ENCODE measurements around the gene ISLR2.

ISLR2 gene

GRCh38 chr15:74109713-74110112 is 20.7 kb upstream of the ISLR2 start:
- peak; percentile 66 for DNase-seq (ENCODE audit: low read depth)
- H3K4me3 ChIP-seq (ENCODE audit: low read depth, low read length): no peak overlapping the region

GRCh38 chr15:74120426-74120825 is 10.0 kb upstream of the ISLR2 start:
- no peak for TF ChIP-seq MAX (IDR thresholded peaks at IDR 0.05; ENCODE audit: low read depth, low read length)
- no peak for TF ChIP-seq POLR2A (IDR thresholded peaks at IDR 0.05; ENCODE audit: extremely low read depth, insufficient read length)
- no peak for TF ChIP-seq CTCF (IDR thresholded peaks at IDR 0.05; ENCODE audit: low read depth, low read length)
- no peak for TF ChIP-seq MYC (IDR thresholded peaks at IDR 0.05; ENCODE audit: low read depth, low read length)
- DNase-seq (ENCODE audit: low read depth): no peak
- H3K4me3 ChIP-seq (ENCODE audit: low read depth, low read length): no peak overlapping the region

More at GRCh38 chr15:74109713-74110112, 20.7 kb upstream of the ISLR2 start:
- TF ChIP-seq MAX (IDR thresholded peaks at IDR 0.05; ENCODE audit: low read depth, low read length): no peak
- TF ChIP-seq MYC (IDR thresholded peaks at IDR 0.05; ENCODE audit: low read depth, low read length): 0 out of 2 replicates have a peak, but pooled peaks have one; percentile 14
- no peak for TF ChIP-seq CTCF (IDR thresholded peaks at IDR 0.05; ENCODE audit: low read depth, low read length)
- no peak for TF ChIP-seq POLR2A (IDR thresholded peaks at IDR 0.05; ENCODE audit: extremely low read depth, insufficient read length)

GRCh38 chr15:74121039-74121438 is 9.3 kb upstream of the ISLR2 start:
- no peak for TF ChIP-seq MYC (IDR thresholded peaks at IDR 0.05; ENCODE audit: low read depth, low read length)
- TF ChIP-seq CTCF (IDR thresholded peaks at IDR 0.05; ENCODE audit: low read depth, low read length): no peak
- no peak for TF ChIP-seq MAX (IDR thresholded peaks at IDR 0.05; ENCODE audit: low read depth, low read length)
- no peak for TF ChIP-seq POLR2A (IDR thresholded peaks at IDR 0.05; ENCODE audit: extremely low read depth, insufficient read length)
- DNase-seq (ENCODE audit: low read depth): no peak
- H3K4me3 ChIP-seq (ENCODE audit: low read depth, low read length): no peak overlapping the region

- H3K4me3 ChIP-seq (ENCODE audit: low read depth, low read length): no peak overlapping the region
- DNase-seq (ENCODE audit: low read depth): no peak
- TF ChIP-seq POLR2A (IDR thresholded peaks at IDR 0.05; ENCODE audit: extremely low read depth, insufficient read length) (no peak), CTCF (IDR thresholded peaks at IDR 0.05; ENCODE audit: low read depth, low read length) (no peak), MYC (IDR thresholded peaks at IDR 0.05; ENCODE audit: low read depth, low read length) (no peak), MAX (IDR thresholded peaks at IDR 0.05; ENCODE audit: low read depth, low read length) (no peak)
These were observed 8.5 kb upstream of the ISLR2 start for GRCh38 chr15:74121858-74122257.

GRCh38 chr15:74122403-74123130 is 7.8 kb upstream of the ISLR2 start:
- TF ChIP-seq MAX (IDR thresholded peaks at IDR 0.05; ENCODE audit: low read depth, low read length): no peak
- no peak for DNase-seq (ENCODE audit: low read depth)
- no peak overlapping the region for H3K4me3 ChIP-seq (ENCODE audit: low read depth, low read length)

GRCh38 chr15:74123131-74123429 is 7.3 kb upstream of the ISLR2 start:
- peak; percentile 92 for DNase-seq (ENCODE audit: low read depth)
- TF ChIP-seq MYC (IDR thresholded peaks at IDR 0.05; ENCODE audit: low read depth, low read length): peak; percentile 38; the same call in 1 of the 2 replicates
- TF ChIP-seq CTCF (IDR thresholded peaks at IDR 0.05; ENCODE audit: low read depth, low read length): no peak
- no peak for TF ChIP-seq POLR2A (IDR thresholded peaks at IDR 0.05; ENCODE audit: extremely low read depth, insufficient read length)
- TF ChIP-seq MAX (IDR thresholded peaks at IDR 0.05; ENCODE audit: low read depth, low read length): peak; percentile 33; the same call in 1 of the 2 replicates
- H3K4me3 ChIP-seq (ENCODE audit: low read depth, low read length): no peak overlapping the region

Measured in NB4 (cell line).